Fibroblast of pulmonary artery (primary cell): Measurements from ENCODE around the gene MYH4.

ENCODE experiments used
- DNase-seq: peaks from one replicate; pipeline ENCODE4 v3.0.0-alpha.2; 2010; ENCODE audit warnings: low read depth
- H3K4me3 ChIP-seq: replicated peaks from 2 replicates; pipeline ENCODE4 v1.5.1; 2011; ENCODE audit warnings: low read depth, mild to moderate bottlenecking, control low read depth, low read length, moderate library complexity
- TF ChIP-seq, protein P1 (sequence below): IDR thresholded peaks from 2 replicates; pipeline ENCODE4 v1.5.1; 2011; ENCODE audit warnings: mild to moderate bottlenecking, control low read depth, low read length, inconsistent platforms; ENCODE audit errors: missing control alignments

The MYH4 gene

GRCh38 chr17:10460062-10460461 is 9.3 kb downstream of the MYH4 start:
- TF ChIP-seq, protein P1, sequence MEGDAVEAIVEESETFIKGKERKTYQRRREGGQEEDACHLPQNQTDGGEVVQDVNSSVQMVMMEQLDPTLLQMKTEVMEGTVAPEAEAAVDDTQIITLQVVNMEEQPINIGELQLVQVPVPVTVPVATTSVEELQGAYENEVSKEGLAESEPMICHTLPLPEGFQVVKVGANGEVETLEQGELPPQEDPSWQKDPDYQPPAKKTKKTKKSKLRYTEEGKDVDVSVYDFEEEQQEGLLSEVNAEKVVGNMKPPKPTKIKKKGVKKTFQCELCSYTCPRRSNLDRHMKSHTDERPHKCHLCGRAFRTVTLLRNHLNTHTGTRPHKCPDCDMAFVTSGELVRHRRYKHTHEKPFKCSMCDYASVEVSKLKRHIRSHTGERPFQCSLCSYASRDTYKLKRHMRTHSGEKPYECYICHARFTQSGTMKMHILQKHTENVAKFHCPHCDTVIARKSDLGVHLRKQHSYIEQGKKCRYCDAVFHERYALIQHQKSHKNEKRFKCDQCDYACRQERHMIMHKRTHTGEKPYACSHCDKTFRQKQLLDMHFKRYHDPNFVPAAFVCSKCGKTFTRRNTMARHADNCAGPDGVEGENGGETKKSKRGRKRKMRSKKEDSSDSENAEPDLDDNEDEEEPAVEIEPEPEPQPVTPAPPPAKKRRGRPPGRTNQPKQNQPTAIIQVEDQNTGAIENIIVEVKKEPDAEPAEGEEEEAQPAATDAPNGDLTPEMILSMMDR: no peak
- DNase-seq: no peak
- no peak overlapping the region for H3K4me3 ChIP-seq

DNA sequence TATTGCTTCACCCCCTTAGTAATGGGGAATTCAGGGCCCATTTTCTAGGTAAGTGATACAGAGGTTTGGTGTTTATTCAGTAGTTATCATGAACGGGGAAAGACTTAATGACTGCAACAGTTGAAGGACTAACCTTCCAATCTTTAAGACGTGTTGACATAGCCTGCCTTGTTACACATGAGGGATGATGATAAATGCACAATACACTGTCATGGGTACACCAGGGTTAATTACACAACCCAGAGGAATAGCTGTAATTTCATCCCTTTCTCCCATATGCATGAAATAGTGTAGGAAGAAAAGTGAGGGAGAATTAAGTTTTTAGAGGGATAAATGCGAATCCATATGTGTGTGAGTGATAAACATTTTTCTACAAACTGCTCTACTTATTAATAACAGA is 10.7 kb downstream of the MYH4 start:
- TF ChIP-seq, protein P1: no peak
- DNase-seq: no peak

DNA sequence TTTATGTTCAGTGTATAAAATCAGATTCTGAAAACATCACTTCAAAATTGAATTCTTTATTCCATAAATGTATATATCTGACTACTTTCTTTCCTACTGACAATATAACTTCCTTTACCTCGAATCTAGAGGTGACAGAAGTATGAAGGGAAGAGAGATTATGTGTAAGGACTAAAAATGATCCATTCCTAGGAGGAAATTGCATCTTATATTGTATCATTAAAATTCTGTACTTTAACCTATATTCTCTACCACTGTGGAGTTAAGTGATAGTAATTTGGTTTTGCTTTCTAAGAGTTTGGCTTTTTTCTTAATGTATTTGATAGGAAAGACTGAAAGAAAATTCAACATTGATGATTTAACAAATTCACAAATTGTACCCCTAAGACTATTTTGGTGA is 11.4 kb downstream of the MYH4 start:
- H3K4me3 ChIP-seq: no peak overlapping the region
- no peak for DNase-seq
- TF ChIP-seq, protein P1: no peak

More for the DNA sequence above, 10.7 kb downstream of the MYH4 start:
- no peak overlapping the region for H3K4me3 ChIP-seq

- TF ChIP-seq, protein P1: no peak
- H3K4me3 ChIP-seq: no peak overlapping the region
- no peak for DNase-seq
These were observed 22.1 kb downstream of the MYH4 start for GRCh38 chr17:10447026-10447931.

- H3K4me3 ChIP-seq: no peak overlapping the region
- TF ChIP-seq, protein P1: no peak
- DNase-seq: peak; percentile 11
These were observed 29.5 kb downstream of the MYH4 start for GRCh38 chr17:10439816-10440215.

DNA sequence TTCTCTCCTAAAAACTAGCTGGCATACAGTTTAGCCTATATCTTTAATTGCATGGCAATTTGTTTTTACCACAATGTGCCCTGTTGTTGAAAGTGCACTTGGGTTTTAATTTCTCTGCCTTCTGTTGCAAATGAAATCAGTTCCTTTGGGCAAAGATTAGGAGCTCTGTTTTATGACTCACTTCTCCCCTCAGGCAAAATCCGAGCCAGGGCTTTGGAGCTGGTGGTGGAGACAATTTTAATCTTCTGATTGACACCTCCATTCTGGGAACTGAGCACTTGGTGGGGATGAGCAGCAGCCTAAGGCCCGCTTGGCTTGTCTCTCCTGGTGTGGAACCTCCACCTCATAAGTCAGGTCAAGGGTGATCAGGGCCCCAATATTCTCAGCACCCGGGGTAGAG is 34.3 kb downstream of the MYH4 start:
- no peak overlapping the region for H3K4me3 ChIP-seq
- no peak for DNase-seq
- TF ChIP-seq, protein P1: no peak
